Neural progenitor cell (in vitro differentiated cells): ENCODE data around the gene MAT2A. TPM values are rescaled to one million over a fixed set of nuclear protein-coding genes. Genes with fewer than 3 reads are reported as not detected.
A peak's percentile ranks its signal among the peaks of the same experiment; 100 is the strongest.

Source experiments
- DNase-seq: peaks from one replicate; pipeline ENCODE4 v3.0.0-alpha.2; 2016; ENCODE audit warnings: low spot score
- H2AFZ ChIP-seq: fragments of 200-600 bp; sonication (generic); replicated peaks from 2 replicates; pipeline ENCODE4 v1.6.1; 2016; ENCODE audit warnings: antibody characterized with exemption
- H3F3A ChIP-seq: fragments of 200-600 bp; sonication (generic); 2 replicates; pipeline ENCODE4 v1.6.1; 2016; ENCODE audit warnings: antibody characterized with exemption, low read depth
- H3K27ac ChIP-seq: fragments of 200-600 bp; sonication (generic); 2 replicates; pipeline ENCODE4 v1.5.1; 2016; ENCODE audit warnings: mild to moderate bottlenecking
- H3K27me3 ChIP-seq: fragments of 200-600 bp; sonication (generic); 2 replicates; pipeline ENCODE4 v1.6.1; 2016; ENCODE audit warnings: mild to moderate bottlenecking, moderate library complexity
- H3K36me3 ChIP-seq: fragments of 200-600 bp; sonication (generic); 2 replicates; pipeline ENCODE4 v1.5.1; 2016
- H3K4me1 ChIP-seq: fragments of 200-600 bp; sonication (generic); 2 replicates; pipeline ENCODE4 v1.6.1; 2016; ENCODE audit warnings: mixed run types
- H3K4me2 ChIP-seq: fragments of 200-600 bp; sonication (generic); 2 replicates; pipeline ENCODE4 v1.6.1; 2016
- H3K4me3 ChIP-seq: fragments of 200-600 bp; sonication (generic); 2 replicates; pipeline ENCODE4 v1.5.1; 2016
- H3K79me2 ChIP-seq: fragments of 200-600 bp; sonication (generic); 2 replicates; pipeline ENCODE4 v1.6.1; 2016; ENCODE audit warnings: low read depth
- H3K9ac ChIP-seq: fragments of 200-600 bp; sonication (generic); 2 replicates; pipeline ENCODE4 v1.6.1; 2016
- H3K9me3 ChIP-seq: fragments of 200-600 bp; sonication (generic); 2 replicates; pipeline ENCODE4 v1.5.1; 2016; ENCODE audit warnings: low read depth
- H4K20me1 ChIP-seq: fragments of 200-600 bp; sonication (generic); 2 replicates; pipeline ENCODE4 v1.6.1; 2016; ENCODE audit warnings: low read depth
- H3K27ac Mint-ChIP-seq: 3 replicates; pipeline ENCODE4 v1.8.0; 2021; ENCODE audit warnings: mixed read lengths
- H3K27me3 Mint-ChIP-seq: 2 replicates; pipeline ENCODE4 v1.8.0; 2022; ENCODE audit warnings: low read depth, mild to moderate bottlenecking, inconsistent platforms, moderate library complexity, mixed read lengths; ENCODE audit not compliant: insufficient read depth
- H3K36me3 Mint-ChIP-seq: 3 replicates; pipeline ENCODE4 v1.8.0; 2021; ENCODE audit warnings: mixed read lengths
- H3K4me1 Mint-ChIP-seq: 3 replicates; pipeline ENCODE4 v1.8.0; 2021; ENCODE audit warnings: mixed read lengths
- H3K4me3 Mint-ChIP-seq: 3 replicates; pipeline ENCODE4 v1.8.0; 2021; ENCODE audit warnings: mild to moderate bottlenecking, moderate library complexity, mixed read lengths
- H3K9me3 Mint-ChIP-seq: 3 replicates; pipeline ENCODE4 v1.8.0; 2020; ENCODE audit warnings: mixed read lengths
- EZH2 ChIP-seq: fragments of 200-600 bp; sonication (generic); IDR thresholded peaks from 2 replicates; pipeline ENCODE4 v1.6.1; 2017; ENCODE audit warnings: antibody characterized with exemption, mild to moderate bottlenecking, moderate library complexity
- EZH2phosphoT487 ChIP-seq: fragments of 200-600 bp; sonication (generic); IDR thresholded peaks from 2 replicates; pipeline ENCODE4 v1.6.1; 2017; ENCODE audit warnings: antibody characterized with exemption
- total RNA-seq: library from RNA; depleted of rRNA; stranded (reverse); fragments of >200 nt; gene quantifications from 2 replicates; pipeline ENCODE4 v1.2.3, GENCODE V29; 2015; ENCODE audit warnings: low replicate concordance
- TF ChIP-seq, protein P1 (sequence below): fragments of 200-600 bp; sonication (generic); IDR thresholded peaks from 2 replicates; pipeline ENCODE4 v1.5.1; 2017; ENCODE audit warnings: antibody characterized with exemption, mild to moderate bottlenecking

MAT2A gene
- total RNA-seq, 1 donor from 2014 or later: 221 TPM

GRCh38 chr2:85588645-85589044 lies 49.7 kb downstream of the MAT2A start:
- no peaks in the 10 kb centered on the region for H3K36me3 ChIP-seq
- H3K79me2 ChIP-seq: no peaks in the 10 kb centered on the region
- no peaks in the 10 kb centered on the region for H3K27me3 Mint-ChIP-seq
- no peak overlapping the region for H3K4me3 ChIP-seq
- H3K4me1 Mint-ChIP-seq: peaks cover 35% of the 10 kb centered on the region
- peak overlapping the region; percentile 21 for H3K27ac Mint-ChIP-seq
- DNase-seq: no peak
- H2AFZ ChIP-seq: no peak overlapping the region
- peaks cover 69% of the 10 kb centered on the region for H3K27me3 ChIP-seq
- H3K27ac ChIP-seq: no peak overlapping the region
- no peak overlapping the region for H3K4me2 ChIP-seq
- H3F3A ChIP-seq: no peaks in the 10 kb centered on the region
- H3K9me3 ChIP-seq: no peaks in the 10 kb centered on the region
- H3K4me3 Mint-ChIP-seq: no peak overlapping the region
- no peak overlapping the region for H3K9ac ChIP-seq
- H3K9me3 Mint-ChIP-seq: no peaks in the 10 kb centered on the region
- no peaks in the 10 kb centered on the region for H3K4me1 ChIP-seq
- H3K36me3 Mint-ChIP-seq: no peaks in the 10 kb centered on the region
- no peak for TF ChIP-seq EZH2
- no peak for TF ChIP-seq EZH2phosphoT487
- TF ChIP-seq, protein P1, sequence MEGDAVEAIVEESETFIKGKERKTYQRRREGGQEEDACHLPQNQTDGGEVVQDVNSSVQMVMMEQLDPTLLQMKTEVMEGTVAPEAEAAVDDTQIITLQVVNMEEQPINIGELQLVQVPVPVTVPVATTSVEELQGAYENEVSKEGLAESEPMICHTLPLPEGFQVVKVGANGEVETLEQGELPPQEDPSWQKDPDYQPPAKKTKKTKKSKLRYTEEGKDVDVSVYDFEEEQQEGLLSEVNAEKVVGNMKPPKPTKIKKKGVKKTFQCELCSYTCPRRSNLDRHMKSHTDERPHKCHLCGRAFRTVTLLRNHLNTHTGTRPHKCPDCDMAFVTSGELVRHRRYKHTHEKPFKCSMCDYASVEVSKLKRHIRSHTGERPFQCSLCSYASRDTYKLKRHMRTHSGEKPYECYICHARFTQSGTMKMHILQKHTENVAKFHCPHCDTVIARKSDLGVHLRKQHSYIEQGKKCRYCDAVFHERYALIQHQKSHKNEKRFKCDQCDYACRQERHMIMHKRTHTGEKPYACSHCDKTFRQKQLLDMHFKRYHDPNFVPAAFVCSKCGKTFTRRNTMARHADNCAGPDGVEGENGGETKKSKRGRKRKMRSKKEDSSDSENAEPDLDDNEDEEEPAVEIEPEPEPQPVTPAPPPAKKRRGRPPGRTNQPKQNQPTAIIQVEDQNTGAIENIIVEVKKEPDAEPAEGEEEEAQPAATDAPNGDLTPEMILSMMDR: no peak
- H4K20me1 ChIP-seq: no peaks in the 10 kb centered on the region

DNA sequence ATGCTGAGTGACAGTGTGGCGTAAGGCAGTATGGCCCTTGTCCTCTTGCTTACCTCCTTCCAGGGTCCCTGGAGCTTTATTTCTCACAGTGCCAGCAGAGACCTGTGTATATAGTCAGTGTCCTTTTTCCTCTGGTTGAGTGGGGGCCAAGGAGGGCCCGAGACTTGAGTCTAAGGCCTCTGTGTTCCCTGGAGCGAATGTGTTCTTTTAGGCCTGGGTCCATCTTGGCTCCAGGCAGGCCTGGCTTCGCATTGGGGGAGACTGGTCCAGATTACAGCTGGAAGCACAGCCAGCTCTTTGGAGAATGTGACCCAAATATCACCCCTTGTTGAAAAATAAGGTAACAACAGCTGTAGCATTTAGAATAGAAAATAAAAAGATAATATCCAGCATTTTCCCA lies 50.2 kb downstream of the MAT2A start:
- no peak overlapping the region for H3K4me3 ChIP-seq
- no peak overlapping the region for H3K4me2 ChIP-seq
- H4K20me1 ChIP-seq: no peaks in the 10 kb centered on the region
- TF ChIP-seq, protein P1: no peak
- TF ChIP-seq EZH2: no peak
- no peak for TF ChIP-seq EZH2phosphoT487
- no peak overlapping the region for H3K9ac ChIP-seq
- H2AFZ ChIP-seq: no peak overlapping the region
- Mint-ChIP-seq H3K4me1 (peaks cover 38% of the 10 kb centered on the region), H3K27ac (no peak overlapping the region), H3K27me3 (no peaks in the 10 kb centered on the region), H3K9me3 (no peaks in the 10 kb centered on the region), H3K36me3 (no peaks in the 10 kb centered on the region), H3K4me3 (no peak overlapping the region)
- H3K4me1 ChIP-seq: no peaks in the 10 kb centered on the region
- DNase-seq: no peak
- H3F3A ChIP-seq: no peaks in the 10 kb centered on the region
- H3K36me3 ChIP-seq: no peaks in the 10 kb centered on the region
- peaks cover 63% of the 10 kb centered on the region for H3K27me3 ChIP-seq
- H3K9me3 ChIP-seq: no peaks in the 10 kb centered on the region
- no peaks in the 10 kb centered on the region for H3K79me2 ChIP-seq
- H3K27ac ChIP-seq: no peak overlapping the region

- Histone ChIP-seq H3K4me2 (no peak overlapping the region), H3K27me3 (peaks cover 53% of the 10 kb centered on the region), H3K79me2 (peaks cover 4% of the 10 kb centered on the region), H3F3A (no peaks in the 10 kb centered on the region), H3K4me3 (no peak overlapping the region), H3K27ac (no peak overlapping the region), H3K9me3 (no peaks in the 10 kb centered on the region), H3K9ac (no peak overlapping the region), H3K4me1 (no peaks in the 10 kb centered on the region), H2AFZ (no peak overlapping the region), H3K36me3 (no peaks in the 10 kb centered on the region), H4K20me1 (no peaks in the 10 kb centered on the region)
- H3K27ac Mint-ChIP-seq: no peak overlapping the region
- TF ChIP-seq EZH2: no peak
- TF ChIP-seq EZH2phosphoT487: no peak
- TF ChIP-seq, protein P1: no peak
- no peaks in the 10 kb centered on the region for H3K27me3 Mint-ChIP-seq
- H3K9me3 Mint-ChIP-seq: no peaks in the 10 kb centered on the region
- DNase-seq: no peak
- H3K4me3 Mint-ChIP-seq: peak overlapping the region; percentile 33
- peaks cover 42% of the 10 kb centered on the region for H3K4me1 Mint-ChIP-seq
- no peaks in the 10 kb centered on the region for H3K36me3 Mint-ChIP-seq
These were observed 51.2 kb downstream of the MAT2A start for GRCh38 chr2:85589982-85590791.
